NCI-H2227 treated with DMSO at 0.1 percent for 48 hours (cell line): ENCODE results near the gene CRHR2.

Experiments
- DNase-seq: peaks from one replicate; lab custom pipeline; 2025; lab: John Stamatoyannopoulos, UW

CRHR2 gene

GRCh38 chr7:30618080-30618676 lies 64.1 kb downstream of the CRHR2 start:
- no peak for DNase-seq

GRCh38 chr7:30617359-30617758 lies 64.9 kb downstream of the CRHR2 start:
- DNase-seq: no peak

DNA sequence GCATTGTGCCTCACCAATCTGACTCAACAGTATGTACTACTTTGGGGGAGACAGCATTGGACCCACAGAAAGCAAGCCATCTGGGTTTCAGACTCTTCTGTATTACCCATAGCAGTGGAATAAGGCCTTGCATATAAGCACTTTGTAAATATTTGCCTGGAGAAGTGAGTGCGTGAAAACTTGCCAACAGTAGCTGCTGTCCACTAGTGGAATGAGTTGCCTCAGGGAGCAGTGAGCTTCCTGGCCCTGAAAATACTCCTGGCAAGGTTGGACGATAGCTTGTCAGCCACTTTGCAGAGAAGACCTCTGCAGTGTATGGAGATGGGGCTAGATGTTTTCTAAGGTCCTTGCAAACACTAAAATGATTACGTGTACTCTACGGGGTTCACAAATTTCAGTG lies 65.9 kb downstream of the CRHR2 start:
- DNase-seq: no peak

DNA sequence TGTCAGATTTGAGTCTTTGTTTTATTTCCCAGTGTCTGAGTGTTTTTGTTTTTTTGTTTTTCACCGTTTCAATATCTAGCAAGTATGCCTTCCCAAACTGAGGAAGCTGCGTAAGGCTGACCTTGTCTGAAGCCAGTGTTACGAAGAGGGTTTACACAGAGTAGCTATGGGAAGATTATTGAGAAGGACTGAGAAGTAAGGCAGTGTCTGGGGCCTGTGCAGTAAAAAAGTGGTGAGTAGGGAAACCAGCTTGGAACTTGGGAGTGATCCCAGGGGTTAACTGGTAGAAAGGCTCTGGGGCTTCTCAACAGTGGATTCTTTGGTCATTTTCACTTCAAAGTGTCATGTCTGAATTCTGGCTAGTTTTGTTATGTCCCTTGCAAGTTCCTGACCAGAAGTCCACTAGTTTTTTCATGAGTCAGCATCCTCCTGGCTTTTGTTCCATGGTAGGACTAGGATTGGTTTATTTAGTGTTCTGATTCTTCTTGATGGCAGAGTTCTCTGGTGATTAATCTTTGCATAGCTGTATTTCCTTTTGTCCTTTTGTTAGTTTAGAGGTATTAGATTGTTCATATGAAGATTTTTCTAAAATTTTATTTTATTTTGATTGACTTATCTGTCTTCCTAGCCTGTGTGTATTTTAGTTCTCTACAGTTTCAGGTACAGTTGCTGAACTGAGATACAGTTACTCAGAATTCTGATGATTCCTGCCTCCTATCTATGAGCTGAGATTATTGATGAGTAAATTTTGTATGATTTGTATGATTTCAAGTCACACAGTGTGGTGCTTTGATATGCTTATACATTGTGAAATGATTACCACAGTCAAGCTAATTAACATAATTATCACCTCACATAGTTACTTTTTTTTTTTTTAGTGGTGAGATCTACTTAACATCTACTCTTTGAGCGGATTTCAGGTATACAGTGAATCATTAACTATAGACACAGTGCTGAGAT lies 68.6 kb downstream of the CRHR2 start:
- DNase-seq: no peak

DNA sequence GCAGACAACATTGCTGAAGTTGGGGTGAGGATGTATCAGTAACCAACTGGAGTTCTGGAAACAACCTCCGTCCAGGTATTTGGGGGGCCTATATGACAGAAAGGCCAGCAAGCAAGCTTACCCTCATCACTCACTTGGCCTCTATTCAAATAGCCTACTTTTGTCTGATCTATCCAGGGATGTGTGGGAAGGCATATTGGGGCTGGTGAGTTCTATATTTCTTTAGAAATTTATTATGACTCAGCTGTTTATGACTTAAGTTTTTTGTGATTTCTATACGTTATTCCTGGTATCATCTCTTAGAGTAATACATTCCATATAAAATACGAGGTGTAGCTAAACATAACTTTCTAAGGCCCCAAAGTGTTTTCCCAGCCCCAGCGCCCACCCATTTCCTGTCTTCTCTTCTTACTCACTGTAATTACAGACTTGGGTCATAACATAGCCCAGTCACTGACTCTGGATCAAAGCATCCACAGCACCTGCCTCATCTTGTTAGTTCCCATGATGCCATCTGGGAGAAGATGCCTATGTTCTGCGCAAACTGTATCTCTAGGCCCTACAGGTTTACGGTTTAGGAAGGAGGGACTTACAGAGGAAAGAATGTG lies 69.5 kb downstream of the CRHR2 start:
- no peak for DNase-seq

- no peak for DNase-seq
Measured at GRCh38 chr7:30605832-30606231, 76.4 kb downstream of the CRHR2 start.

DNA sequence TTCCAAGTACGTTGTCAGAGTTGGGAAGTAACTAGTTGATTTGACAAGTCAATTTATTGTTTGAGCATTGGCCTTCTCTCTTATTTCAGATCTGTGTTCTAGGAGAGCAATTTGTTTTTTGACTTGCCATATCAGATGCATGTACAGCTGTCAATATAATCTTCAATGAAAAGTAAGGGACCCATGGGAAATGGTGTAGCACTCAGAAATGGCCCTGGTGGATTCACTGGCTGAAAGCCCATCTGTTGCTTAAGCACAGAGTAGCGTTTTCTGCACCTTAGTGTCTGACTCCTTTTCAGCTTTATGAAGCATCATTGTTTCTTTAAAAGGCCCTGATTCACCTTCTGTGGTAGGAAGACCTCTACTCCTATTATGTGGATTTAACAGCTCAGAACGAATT lies 77.4 kb downstream of the CRHR2 start:
- DNase-seq: no peak
